ENCODE data around the gene DCLK3. TPM values are rescaled to one million over a fixed set of nuclear protein-coding genes. Genes with fewer than 3 reads are reported as not detected.
A peak's percentile ranks its signal among the peaks of the same experiment; 100 is the strongest.

DCLK3 gene
- total RNA-seq, 1 donor, result not detected

GRCh38 chr3:36729204-36730056, 34.9 kb downstream of the DCLK3 start:
- peak; percentile 70 for DNase-seq (ENCODE audit: low read depth)
- H3K4me3 ChIP-seq (ENCODE audit: low read depth, low read length), result no peak overlapping the region
- peak; percentile 75 for TF ChIP-seq CTCF (IDR thresholded peaks at IDR 0.05; ENCODE audit: insufficient read depth, low read depth, low read length)

- no peak for TF ChIP-seq CTCF (IDR thresholded peaks at IDR 0.05; ENCODE audit: insufficient read depth, low read depth, low read length)
- DNase-seq (ENCODE audit: low read depth), result no peak
- H3K4me3 ChIP-seq (ENCODE audit: low read depth, low read length), result no peak overlapping the region
Observed at GRCh38 chr3:36714343-36715086, 49.8 kb downstream of the DCLK3 start.

GRCh38 chr3:36713904-36714303, 50.4 kb downstream of the DCLK3 start:
- no peak for DNase-seq (ENCODE audit: low read depth)
- no peak for TF ChIP-seq CTCF (IDR thresholded peaks at IDR 0.05; ENCODE audit: insufficient read depth, low read depth, low read length)
- H3K4me3 ChIP-seq (ENCODE audit: low read depth, low read length), result no peak overlapping the region

GRCh38 chr3:36710606-36711005, 53.7 kb downstream of the DCLK3 start:
- no peak for TF ChIP-seq CTCF (IDR thresholded peaks at IDR 0.05; ENCODE audit: insufficient read depth, low read depth, low read length)
- H3K4me3 ChIP-seq (ENCODE audit: low read depth, low read length), result no peak overlapping the region
- no peak for DNase-seq (ENCODE audit: low read depth)

- H3K4me3 ChIP-seq (ENCODE audit: low read depth, low read length), result no peak overlapping the region
- DNase-seq (ENCODE audit: low read depth), result no peak
- TF ChIP-seq CTCF (IDR thresholded peaks at IDR 0.05; ENCODE audit: insufficient read depth, low read depth, low read length), result no peak
Observed at GRCh38 chr3:36709826-36710365, 54.5 kb downstream of the DCLK3 start.

- no peak for DNase-seq (ENCODE audit: low read depth)
- no peak for TF ChIP-seq CTCF (IDR thresholded peaks at IDR 0.05; ENCODE audit: insufficient read depth, low read depth, low read length)
- H3K4me3 ChIP-seq (ENCODE audit: low read depth, low read length), result no peak overlapping the region
Observed at GRCh38 chr3:36709281-36709680, 55.1 kb downstream of the DCLK3 start.

Measured in fibroblast of villous mesenchyme (primary cell).